ENCODE data around the gene TSPEAR. TPM values are rescaled to one million over a fixed set of nuclear protein-coding genes. Genes with fewer than 3 reads are reported as not detected.

TSPEAR gene
- polyA plus RNA-seq, 4 donors: 0.09 to 0.53 (median 0.27) TPM; not detected in 1

DNA sequence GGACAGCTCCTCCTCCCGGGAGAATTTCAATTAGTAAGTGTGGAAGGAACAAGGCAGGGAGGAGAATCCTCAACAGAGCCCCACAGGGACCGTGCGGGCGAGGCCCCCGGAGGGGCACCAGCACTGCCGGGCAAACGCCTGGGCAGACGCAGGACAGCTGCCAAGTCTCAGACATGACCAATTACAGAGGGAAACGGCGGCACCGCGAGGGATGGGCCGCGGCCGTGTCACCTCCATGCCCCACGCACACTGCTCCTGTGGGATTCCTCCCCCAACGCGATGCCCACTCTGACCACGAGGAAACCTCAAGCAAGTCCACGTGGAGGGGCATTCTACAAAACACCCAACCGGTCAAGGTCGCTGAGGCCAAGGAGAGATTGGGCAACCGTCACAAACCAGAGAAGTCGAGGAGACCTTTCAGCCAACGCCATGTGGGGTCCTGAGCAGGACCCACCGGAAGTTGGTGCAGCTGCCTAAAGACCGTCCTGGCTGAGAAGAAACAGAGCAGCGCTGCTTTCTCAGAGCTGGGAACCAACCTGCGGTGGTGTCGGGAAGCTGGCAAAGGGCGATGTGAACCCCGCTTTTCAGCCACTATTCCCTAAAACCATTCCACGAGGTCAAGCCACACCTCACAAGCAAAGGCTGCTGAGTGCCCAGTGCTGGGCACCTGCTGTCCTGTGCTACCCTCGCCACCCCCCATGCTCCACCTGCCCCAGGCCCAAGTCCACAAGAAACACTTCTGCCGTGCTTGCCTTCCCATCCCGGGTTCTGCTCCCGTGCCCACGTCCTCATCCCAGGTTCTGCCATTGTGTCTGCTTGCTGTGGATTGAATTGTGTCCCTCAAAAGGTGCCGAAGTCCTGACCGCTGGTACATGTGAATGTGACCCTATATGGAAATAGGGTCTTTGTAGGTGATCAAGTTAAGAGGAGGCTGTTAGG, 139.3 kb downstream of the TSPEAR start:
- H3K9me3 ChIP-seq (ENCODE audit: control insufficient read depth in 2 of 2, insufficient read depth in 1 of 2, low read depth in 1 of 2, low read length in 1 of 2): peaks cover 0 to 25% of the 10 kb centered on the region in 2 donors
- H3K4me1 ChIP-seq (ENCODE audit: control insufficient read depth in 3 of 3, insufficient read depth in 2 of 3, low read depth in 1 of 3, low read length in 2 of 3): no peaks in the 10 kb centered on the region
- H3K27ac ChIP-seq (ENCODE audit: low read depth in 1 of 3, low read length in 2 of 3): no peak overlapping the region
- DNase-seq (no peak), FAIRE-seq (no peak)
- H3K27me3 ChIP-seq (ENCODE audit: control insufficient read depth in 3 of 3, insufficient read depth in 3 of 3, low read length in 3 of 3): peaks cover 0 to 2% (median 0%) of the 10 kb centered on the region in 3 donors
- no peaks in the 10 kb centered on the region for H3K36me3 ChIP-seq (ENCODE audit: control insufficient read depth in 3 of 3, insufficient read depth in 2 of 3, low read depth in 1 of 3, low read length in 3 of 3)
- 90 to 92% (median 92%) methylated on average over 40 of the region's 40 CpGs for WGBS, 3 donors
- H3K4me3 ChIP-seq (ENCODE audit: low read depth in 1 of 3, low read length in 3 of 3): no peak overlapping the region

DNA sequence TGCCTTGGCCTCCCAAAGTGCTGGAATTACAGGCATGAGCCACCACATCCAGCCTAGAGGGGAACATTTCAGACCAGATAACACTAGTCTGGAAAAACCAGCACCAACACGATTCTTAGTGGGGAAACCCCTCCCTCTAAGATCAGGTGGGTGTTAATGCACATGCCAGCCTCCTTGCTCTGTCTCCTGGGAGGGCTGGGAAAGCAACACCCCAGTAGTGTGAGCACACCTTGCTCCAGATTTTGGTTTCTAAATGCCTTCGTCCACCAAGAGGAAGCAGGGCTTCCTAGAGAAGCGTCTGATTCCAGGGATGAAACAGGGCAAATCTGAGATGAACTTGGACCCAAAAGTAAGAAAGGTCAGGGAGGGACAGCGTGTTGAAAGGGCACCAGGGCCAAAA, 140.1 kb downstream of the TSPEAR start:
- WGBS, 3 donors: 65 to 76% (median 74%) methylated on average over 4 of the region's 4 CpGs
- H3K4me1 ChIP-seq (ENCODE audit: control insufficient read depth in 3 of 3, insufficient read depth in 2 of 3, low read depth in 1 of 3, low read length in 2 of 3): no peaks in the 10 kb centered on the region
- H3K36me3 ChIP-seq (ENCODE audit: control insufficient read depth in 3 of 3, insufficient read depth in 2 of 3, low read depth in 1 of 3, low read length in 3 of 3): no peaks in the 10 kb centered on the region
- H3K4me3 ChIP-seq (ENCODE audit: low read depth in 1 of 3, low read length in 3 of 3): no peak overlapping the region
- peaks cover 0 to 2% (median 0%) of the 10 kb centered on the region in 3 donors for H3K27me3 ChIP-seq (ENCODE audit: control insufficient read depth in 3 of 3, insufficient read depth in 3 of 3, low read length in 3 of 3)
- peaks cover 0 to 20% of the 10 kb centered on the region in 2 donors for H3K9me3 ChIP-seq (ENCODE audit: control insufficient read depth in 2 of 2, insufficient read depth in 1 of 2, low read depth in 1 of 2, low read length in 1 of 2)
- DNase-seq (no peak), FAIRE-seq (no peak)
- H3K27ac ChIP-seq (ENCODE audit: low read depth in 1 of 3, low read length in 2 of 3): no peak overlapping the region

DNA sequence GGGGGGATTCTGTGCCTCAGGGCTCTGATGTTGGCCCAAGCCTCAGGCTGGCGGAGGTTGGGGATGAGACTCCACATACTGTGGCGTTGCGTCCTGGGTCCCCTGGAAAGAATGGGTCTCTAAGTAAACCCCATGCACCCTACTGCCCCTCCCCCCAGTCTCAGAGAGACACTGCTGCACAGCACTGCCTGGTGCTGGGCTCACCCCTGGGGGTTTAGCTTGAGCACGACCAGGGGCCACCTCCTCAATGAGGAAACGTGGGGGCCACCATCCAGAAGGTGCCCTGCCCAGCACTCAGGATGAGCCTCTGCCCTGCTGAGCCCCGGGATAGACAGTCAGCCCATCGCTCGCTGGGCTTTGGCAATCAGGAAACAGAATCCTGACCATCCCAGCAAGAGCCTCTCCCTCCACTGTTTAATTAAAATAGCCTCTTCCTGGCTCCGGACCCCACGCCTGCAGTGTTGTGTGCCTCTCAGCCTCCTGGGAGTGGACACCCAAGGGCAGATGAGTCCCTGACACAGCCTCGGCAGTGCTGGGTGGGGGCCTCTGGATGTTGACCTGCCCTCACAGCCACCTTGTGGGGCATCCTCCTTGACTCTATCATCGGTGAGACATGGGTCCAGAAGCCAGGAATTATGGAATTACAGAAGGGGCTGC, 141.4 kb downstream of the TSPEAR start:
- no peak overlapping the region for H3K27ac ChIP-seq (ENCODE audit: low read depth in 1 of 3, low read length in 2 of 3)
- DNase-seq (no peak), FAIRE-seq (no peak)
- WGBS, 3 donors: 82 to 89% (median 88%) methylated on average over 12 of the region's 12 CpGs
- no peaks in the 10 kb centered on the region for H3K36me3 ChIP-seq (ENCODE audit: control insufficient read depth in 3 of 3, insufficient read depth in 2 of 3, low read depth in 1 of 3, low read length in 3 of 3)
- H3K27me3 ChIP-seq (ENCODE audit: control insufficient read depth in 3 of 3, insufficient read depth in 3 of 3, low read length in 3 of 3): peaks cover 0 to 2% (median 0%) of the 10 kb centered on the region in 3 donors
- H3K4me1 ChIP-seq (ENCODE audit: control insufficient read depth in 3 of 3, insufficient read depth in 2 of 3, low read depth in 1 of 3, low read length in 2 of 3): no peaks in the 10 kb centered on the region
- no peak overlapping the region for H3K4me3 ChIP-seq (ENCODE audit: low read depth in 1 of 3, low read length in 3 of 3)
- peaks cover 0 to 11% of the 10 kb centered on the region in 2 donors for H3K9me3 ChIP-seq (ENCODE audit: control insufficient read depth in 2 of 2, insufficient read depth in 1 of 2, low read depth in 1 of 2, low read length in 1 of 2)

DNA sequence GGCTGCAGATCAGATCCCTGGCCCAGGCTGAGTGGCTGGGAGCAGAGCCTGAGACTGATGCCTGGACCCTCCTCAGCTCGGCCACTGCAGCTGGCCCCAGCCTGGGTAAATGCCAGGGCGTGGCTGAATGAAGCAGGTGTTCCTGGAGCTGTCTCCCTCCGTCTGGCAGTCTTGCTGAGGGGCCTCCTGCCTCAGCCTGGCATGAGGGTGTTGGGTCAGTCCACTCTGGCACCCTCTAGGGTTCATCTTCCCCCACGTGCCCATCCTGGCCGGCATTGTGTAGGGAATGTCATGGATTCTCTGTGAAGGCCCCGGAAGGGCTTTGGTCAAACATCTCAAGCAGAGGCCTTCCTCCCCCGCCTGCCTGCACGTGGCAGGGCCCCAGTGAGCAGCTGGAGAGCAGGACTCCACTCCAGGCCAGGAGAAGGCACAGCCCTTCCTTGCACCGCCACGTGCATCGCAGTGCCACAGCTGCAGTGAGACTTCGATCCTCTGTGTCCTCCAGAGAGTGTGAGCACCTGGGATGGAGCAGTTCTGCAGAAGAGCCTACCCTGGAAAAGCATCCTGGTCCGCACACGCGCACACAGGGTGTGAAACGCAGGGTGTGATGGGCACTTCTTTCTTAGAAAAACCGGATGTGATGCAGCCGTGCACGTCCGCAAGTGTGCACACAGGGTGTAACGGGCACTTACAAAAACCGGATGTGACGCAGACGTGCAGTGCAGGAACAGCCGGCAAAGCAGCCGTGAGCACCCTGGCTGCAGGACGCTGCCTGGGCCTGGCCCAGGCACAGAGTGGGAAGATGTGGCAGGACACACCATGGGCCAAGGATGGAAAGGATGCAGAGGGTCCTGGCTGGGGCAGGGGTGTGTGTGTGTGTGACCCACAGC, 142.5 kb downstream of the TSPEAR start:
- FAIRE-seq: no peak
- WGBS, 3 donors: 55 to 73% (median 71%) methylated on average over 26 to 27 of the region's 27 CpGs
- Histone ChIP-seq H3K27ac (ENCODE audit: low read depth in 1 of 3, low read length in 2 of 3) (no peak overlapping the region), H3K9me3 (ENCODE audit: control insufficient read depth in 2 of 2, insufficient read depth in 1 of 2, low read depth in 1 of 2, low read length in 1 of 2) (peaks cover 0 to 11% of the 10 kb centered on the region in 2 donors), H3K36me3 (ENCODE audit: control insufficient read depth in 3 of 3, insufficient read depth in 2 of 3, low read depth in 1 of 3, low read length in 3 of 3) (no peaks in the 10 kb centered on the region), H3K4me3 (ENCODE audit: low read depth in 1 of 3, low read length in 3 of 3) (no peak overlapping the region), H3K27me3 (ENCODE audit: control insufficient read depth in 3 of 3, insufficient read depth in 3 of 3, low read length in 3 of 3) (peaks cover 0 to 2% (median 0%) of the 10 kb centered on the region in 3 donors), H3K4me1 (ENCODE audit: control insufficient read depth in 3 of 3, insufficient read depth in 2 of 3, low read depth in 1 of 3, low read length in 2 of 3) (no peaks in the 10 kb centered on the region)
- no peak for DNase-seq

DNA sequence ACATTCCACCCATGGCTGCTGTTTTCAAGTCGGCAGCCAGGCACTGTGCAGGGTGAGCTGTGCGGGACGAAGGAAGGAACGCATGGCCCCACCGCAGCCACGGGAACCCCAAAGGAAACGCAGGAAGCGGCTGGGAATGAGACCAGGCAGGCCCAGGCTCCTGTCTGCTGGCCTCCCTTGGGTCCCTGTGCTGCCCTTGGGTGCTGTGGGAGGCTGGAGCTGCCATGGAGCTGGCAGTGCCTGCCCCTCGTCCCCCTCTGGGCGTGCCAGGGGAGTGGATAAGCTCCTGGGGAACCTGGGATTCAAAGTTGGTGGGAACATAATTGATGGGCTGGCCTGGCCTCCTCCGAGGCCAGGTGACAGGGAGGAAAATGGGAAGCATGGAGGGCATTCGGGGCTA, 143.1 kb downstream of the TSPEAR start:
- WGBS, 3 donors: 65 to 74% (median 70%) methylated on average over 10 to 12 of the region's 12 CpGs
- no peak for DNase-seq
- FAIRE-seq: no peak
- H3K36me3 ChIP-seq (ENCODE audit: control insufficient read depth in 3 of 3, insufficient read depth in 2 of 3, low read depth in 1 of 3, low read length in 3 of 3): no peaks in the 10 kb centered on the region
- H3K4me3 ChIP-seq (ENCODE audit: low read depth in 1 of 3, low read length in 3 of 3): no peak overlapping the region
- H3K27me3 ChIP-seq (ENCODE audit: control insufficient read depth in 3 of 3, insufficient read depth in 3 of 3, low read length in 3 of 3): peaks cover 0 to 2% (median 0%) of the 10 kb centered on the region in 3 donors
- no peaks in the 10 kb centered on the region for H3K4me1 ChIP-seq (ENCODE audit: control insufficient read depth in 3 of 3, insufficient read depth in 2 of 3, low read depth in 1 of 3, low read length in 2 of 3)
- peaks cover 0 to 11% of the 10 kb centered on the region in 2 donors for H3K9me3 ChIP-seq (ENCODE audit: control insufficient read depth in 2 of 2, insufficient read depth in 1 of 2, low read depth in 1 of 2, low read length in 1 of 2)
- no peak overlapping the region for H3K27ac ChIP-seq (ENCODE audit: low read depth in 1 of 3, low read length in 2 of 3)

DNA sequence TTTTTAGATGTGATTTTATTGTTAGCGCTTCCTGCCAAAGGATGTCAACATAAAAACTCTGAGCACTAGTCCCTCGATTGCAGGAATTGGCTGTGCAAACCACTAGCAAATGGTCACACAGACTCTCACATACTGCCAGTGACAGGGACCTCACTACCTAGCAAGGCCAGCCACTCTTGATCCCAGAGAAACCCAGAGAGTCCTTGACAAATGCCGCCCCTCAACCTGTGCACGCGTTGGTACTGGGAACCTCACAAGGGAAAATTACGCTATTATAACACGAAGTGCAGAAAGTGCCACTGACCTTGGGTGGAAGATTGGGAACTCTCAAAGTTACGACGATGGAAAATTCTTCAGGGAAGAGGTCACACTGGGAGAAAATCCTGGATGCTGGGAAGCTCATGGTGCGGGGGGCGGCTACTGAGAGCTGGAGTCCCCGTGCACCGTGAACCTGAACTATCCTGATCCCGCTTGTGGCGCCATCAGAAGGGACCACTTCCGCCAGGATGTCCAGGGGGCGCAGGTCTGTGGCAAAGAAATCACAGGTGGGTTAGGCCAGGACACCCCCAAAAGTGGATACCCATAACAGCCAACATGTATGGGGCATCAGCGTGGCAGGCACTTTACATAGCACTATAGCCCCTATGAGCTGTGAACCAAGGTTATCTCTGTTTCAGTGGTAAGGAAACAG, 143.7 kb downstream of the TSPEAR start:
- H3K27me3 ChIP-seq (ENCODE audit: control insufficient read depth in 3 of 3, insufficient read depth in 3 of 3, low read length in 3 of 3): peaks cover 0 to 2% (median 0%) of the 10 kb centered on the region in 3 donors
- FAIRE-seq: no peak
- WGBS, 3 donors: 89 to 93% (median 90%) methylated on average over 18 of the region's 18 CpGs

DNA sequence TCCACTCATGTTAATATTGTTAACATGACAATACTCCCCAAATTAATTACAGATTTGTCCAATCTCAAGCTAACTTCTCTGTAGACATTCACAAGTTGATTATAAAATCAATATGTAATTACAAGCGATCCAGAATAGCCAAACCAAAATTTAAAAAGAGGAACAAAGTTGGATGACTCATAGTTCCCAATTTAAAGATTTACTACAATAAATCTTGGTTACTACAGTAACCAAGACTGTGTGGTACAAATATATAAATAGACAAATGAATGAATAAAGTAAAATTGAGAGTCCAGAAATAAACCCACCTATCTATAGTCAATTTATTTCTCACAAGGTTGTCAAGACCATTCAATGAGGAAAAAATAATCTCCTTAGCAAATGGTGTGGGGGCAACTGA, 145.0 kb downstream of the TSPEAR start:
- DNase-seq (no peak), FAIRE-seq (no peak)
- H3K4me3 ChIP-seq (ENCODE audit: low read depth in 1 of 3, low read length in 3 of 3): no peak overlapping the region
- H3K27ac ChIP-seq (ENCODE audit: low read depth in 1 of 3, low read length in 2 of 3): no peak overlapping the region
- H3K36me3 ChIP-seq (ENCODE audit: control insufficient read depth in 3 of 3, insufficient read depth in 2 of 3, low read depth in 1 of 3, low read length in 3 of 3): no peaks in the 10 kb centered on the region
- H3K27me3 ChIP-seq (ENCODE audit: control insufficient read depth in 3 of 3, insufficient read depth in 3 of 3, low read length in 3 of 3): no peaks in the 10 kb centered on the region
- 34 to 56% (median 49%) methylated on average over 1 of the region's 1 CpG for WGBS, 3 donors
- peaks cover 0 to 3% of the 10 kb centered on the region in 2 donors for H3K9me3 ChIP-seq (ENCODE audit: control insufficient read depth in 2 of 2, insufficient read depth in 1 of 2, low read depth in 1 of 2, low read length in 1 of 2)
- no peaks in the 10 kb centered on the region for H3K4me1 ChIP-seq (ENCODE audit: control insufficient read depth in 3 of 3, insufficient read depth in 2 of 3, low read depth in 1 of 3, low read length in 2 of 3)

More for the DNA sequence above, 143.7 kb downstream of the TSPEAR start:
- Histone ChIP-seq H3K36me3 (ENCODE audit: control insufficient read depth in 3 of 3, insufficient read depth in 2 of 3, low read depth in 1 of 3, low read length in 3 of 3) (no peaks in the 10 kb centered on the region), H3K4me3 (ENCODE audit: low read depth in 1 of 3, low read length in 3 of 3) (no peak overlapping the region), H3K27ac (ENCODE audit: low read depth in 1 of 3, low read length in 2 of 3) (no peak overlapping the region), H3K9me3 (ENCODE audit: control insufficient read depth in 2 of 2, insufficient read depth in 1 of 2, low read depth in 1 of 2, low read length in 1 of 2) (peaks cover 0 to 11% of the 10 kb centered on the region in 2 donors), H3K4me1 (ENCODE audit: control insufficient read depth in 3 of 3, insufficient read depth in 2 of 3, low read depth in 1 of 3, low read length in 2 of 3) (no peaks in the 10 kb centered on the region)
- DNase-seq: no peak
